DMS53 (cell line): ENCODE results near the gene SLC24A4.

Experiments used
- DNase-seq: peaks from one replicate; lab custom pipeline; 2025; lab: John Stamatoyannopoulos, UW

The SLC24A4 gene

DNA sequence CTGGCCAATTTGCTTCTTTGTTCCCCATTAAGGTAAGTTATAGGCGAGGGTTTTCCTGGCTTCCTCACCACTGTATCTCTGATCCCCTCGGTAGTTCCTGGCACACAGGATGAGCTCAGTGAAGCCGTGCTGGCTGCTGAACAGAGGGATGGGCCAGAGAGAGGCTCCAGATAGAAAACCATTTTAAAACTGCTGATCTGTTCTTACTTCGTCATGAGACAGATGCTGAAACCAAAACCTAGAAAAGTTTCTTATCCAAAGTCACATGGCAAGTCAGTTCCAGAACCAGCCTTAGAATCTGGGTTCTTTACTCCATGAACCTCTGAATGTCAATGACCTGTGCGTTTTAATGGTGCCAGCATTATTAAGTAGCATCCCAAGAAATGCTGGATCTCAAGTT is 114.3 kb downstream of the SLC24A4 start:
- DNase-seq, result no peak

DNA sequence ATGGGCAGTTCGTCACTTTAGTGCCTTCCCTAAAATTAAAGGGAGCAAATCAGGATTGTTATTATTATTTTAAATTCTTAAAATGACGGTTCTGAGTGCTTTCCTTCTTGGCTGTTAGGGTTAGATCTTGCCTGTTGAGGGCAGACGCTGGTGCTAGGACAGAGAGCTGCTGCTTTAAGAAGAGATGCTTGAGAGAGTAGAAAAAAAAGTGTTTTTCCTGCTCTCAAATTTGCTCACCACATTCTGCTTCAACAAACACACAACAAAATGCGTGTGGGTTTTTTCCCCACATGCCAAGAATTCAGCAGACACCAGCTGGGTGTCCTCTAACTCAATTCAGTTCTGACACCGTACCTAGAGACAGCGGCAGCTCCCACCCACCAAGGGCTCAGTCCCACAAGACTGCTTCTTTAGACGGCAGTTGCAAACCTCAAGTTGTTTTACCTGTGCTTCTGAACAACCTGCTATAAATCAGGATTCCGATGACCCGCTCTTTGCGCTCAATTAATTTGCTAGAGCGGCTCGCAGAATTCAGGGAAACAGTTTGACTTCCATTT is 114.8 kb downstream of the SLC24A4 start:
- DNase-seq, result no peak

DNA sequence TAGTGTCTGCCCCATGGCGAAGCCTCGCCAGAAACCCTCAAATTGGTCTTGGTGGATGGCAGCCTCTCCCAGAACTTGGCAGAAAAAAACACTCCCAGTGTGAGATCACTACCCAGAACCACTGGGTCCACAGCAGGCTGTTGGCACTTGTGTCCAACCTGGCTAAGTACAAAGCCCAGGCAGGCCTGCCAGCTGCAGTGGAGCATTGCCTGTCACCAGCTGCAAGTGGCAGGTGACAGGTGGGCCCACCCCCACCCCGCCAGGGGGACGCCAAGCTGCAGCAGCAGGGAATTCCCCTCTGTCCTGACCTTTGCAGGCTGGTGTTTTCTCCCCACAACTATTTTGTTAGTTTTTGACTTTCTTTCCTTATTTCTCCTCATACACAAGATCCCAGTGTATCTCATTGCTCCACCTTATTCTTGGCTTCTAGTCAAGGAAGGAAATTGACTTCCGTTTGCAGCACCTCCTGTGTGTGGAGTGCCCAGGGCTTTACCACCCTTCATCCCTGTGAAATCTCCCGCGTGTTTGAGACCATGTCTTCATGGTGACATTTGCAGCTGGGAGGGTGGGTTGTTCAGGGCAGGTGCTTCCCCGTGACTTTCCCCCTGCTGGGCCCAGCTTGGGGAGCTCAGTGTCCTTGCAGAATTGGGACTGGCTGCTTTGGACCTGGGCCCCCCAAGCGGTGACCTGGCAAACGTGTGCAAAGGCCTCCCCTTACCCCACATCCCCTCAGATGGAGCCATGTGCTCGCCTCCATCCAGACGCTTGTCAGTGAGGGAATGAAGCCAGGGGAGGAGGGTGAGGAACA is 116.8 kb downstream of the SLC24A4 start:
- DNase-seq, result peak; percentile 36

DNA sequence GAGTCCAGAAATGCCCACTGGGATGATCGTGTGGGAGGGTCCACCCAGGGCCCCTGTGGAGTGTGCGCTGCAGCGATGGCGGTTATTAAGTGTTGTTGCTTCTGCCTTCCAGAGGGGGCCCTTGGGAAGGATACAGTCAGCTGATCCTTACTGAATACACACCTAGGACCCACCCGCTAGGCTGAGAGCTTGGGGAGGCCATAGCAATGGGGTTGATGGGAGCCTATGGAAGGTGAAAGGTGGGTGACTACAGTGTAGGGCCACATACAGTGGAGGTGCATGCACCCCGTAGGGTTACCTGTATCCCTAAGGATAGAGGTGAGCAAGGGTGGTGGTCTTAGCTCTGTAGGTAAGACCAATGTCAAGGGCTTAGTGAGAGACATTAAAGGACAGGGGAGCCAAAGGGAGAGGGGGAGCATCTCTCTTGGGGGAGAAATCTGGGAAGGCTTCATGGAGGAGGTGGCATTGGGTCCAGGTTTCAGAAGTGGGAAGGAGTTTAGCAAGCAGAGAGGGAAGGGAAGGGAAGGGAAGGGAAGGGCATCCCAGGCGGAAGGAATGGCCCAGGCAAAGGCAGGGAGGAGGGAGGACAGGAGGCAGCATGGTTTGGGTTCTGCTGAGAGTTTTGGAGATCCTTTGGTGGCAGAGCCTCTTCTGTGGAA is 117.5 kb downstream of the SLC24A4 start:
- DNase-seq, result no peak

DNA sequence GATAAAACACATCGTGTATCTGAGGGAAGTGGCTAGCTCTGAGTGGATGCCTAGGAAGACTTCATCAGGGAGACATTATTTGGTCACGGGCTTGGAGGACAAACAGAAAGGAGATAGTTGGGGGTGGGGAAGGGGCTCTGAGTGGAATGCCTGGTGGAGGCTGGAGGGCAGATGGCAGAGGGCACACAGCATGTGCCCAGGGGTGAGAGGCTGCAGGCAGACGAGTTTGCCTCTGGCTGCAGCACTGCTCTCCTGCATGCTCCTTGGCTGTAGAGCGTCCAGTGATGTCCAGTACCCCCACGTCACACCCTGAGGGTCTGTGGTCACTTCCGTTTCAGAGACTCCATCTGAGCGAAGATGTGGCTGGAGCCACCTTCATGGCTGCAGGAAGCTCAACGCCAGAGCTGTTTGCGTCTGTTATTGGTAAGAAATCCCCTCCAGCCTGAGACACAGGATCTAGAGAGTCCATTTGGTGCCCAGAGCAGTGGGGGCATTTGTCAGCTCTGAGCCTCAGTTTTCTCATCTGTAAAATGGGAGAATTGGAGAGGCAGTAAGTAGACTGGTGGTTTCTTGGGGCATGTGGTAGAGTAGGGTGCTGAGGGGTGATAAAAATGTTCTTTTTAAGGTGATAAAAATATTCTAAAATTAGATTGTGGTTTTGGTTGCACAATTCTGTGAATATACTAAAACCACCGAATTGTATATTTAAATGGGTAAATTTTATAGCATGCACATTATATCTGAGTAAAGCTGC is 119.0 kb downstream of the SLC24A4 start:
- DNase-seq, result no peak

DNA sequence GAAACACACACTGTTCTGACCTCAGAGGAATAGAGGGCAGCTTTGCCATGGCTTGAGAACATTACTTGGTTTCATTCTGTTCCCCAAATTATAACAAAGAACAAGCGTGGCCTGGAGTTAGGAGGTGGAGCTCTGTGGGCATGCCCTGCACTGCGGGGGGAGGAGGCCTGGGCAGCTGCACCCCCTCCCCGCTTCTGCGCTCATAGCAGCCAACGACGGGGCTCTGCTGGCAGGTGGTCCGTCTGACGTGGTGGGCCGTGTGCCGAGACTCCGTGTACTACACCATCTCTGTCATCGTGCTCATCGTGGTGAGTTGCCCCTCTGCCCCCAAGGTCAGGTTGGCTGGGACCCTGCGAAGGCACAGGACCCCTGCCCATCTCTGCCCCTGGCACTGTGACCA is 120.2 kb downstream of the SLC24A4 start:
- no peak for DNase-seq

DNA sequence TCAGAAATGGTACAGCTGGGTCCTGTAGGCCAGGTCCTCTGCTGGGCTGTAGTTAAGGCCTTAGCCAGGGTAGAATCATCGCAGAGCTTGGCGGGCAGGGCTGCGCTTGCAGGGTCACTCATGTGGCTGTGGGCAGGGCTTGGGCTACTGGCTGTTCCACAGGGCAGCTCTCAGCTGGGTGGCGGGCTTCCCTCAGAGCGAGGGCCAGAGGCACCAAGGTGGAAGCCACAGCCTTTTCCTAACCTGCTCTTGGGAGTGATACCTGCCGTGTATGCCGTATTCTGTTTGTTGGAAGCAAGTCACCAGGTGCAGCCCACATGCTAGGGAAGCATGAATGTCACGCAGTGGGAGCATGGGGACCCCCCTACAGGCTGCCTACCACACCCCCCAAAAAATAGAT is 120.8 kb downstream of the SLC24A4 start:
- no peak for DNase-seq

DNA sequence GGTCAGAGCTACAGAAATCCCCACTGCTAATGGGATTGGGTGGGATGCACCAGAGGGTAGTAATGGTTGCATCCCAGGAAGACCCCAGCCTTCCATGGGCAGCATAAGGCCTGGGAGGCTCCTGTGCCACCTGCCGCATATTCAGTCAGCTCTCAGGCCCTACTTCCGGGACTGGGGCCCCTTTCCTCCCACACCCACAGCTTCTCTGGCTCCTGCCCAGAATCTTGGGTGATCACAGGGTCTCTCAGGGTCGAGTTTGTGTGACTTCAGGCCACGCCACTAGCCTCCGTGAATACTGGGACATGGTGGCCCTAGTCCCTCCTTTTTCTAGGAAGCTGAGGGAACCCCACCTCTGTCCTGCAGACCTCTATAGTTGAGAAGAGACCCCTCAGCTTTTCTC is 123.8 kb downstream of the SLC24A4 start:
- DNase-seq, result no peak

DNA sequence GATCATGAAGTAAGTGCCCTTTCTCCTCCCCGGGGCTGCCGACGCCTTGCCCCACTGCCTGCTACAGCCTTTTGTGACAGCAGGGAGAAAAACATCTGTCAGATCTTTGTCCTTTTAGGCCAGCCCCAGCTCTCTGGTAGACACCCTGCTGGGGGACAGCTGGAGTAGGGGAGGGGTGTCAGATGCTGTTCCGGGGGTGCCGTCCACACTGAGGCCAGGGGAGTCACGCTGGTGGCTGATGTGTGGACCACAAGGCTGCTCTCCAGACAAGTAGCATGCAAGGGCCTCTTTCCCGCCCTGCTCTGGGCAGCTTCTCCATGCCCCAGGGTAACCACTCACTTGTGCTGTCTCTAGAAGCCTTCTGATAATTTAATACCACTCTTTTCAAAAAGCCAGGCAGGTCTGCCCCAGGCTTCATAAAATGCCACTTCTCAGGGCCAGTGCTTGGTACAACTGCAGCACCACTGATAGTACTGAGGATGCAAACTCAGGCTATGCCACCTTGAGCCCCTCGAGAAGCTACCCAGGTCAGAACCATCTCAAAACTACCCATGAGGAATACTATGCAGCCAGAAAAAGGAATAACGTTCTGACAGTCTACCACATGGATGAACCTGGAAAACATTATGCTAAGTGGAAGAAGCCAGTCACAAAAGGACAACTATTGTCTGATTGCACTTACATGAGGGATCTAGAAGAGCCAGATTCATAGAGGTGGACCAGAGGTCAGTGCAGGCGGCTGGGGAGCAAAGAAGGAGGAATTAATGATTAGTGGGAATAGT is 124.6 kb downstream of the SLC24A4 start:
- DNase-seq, result no peak

DNA sequence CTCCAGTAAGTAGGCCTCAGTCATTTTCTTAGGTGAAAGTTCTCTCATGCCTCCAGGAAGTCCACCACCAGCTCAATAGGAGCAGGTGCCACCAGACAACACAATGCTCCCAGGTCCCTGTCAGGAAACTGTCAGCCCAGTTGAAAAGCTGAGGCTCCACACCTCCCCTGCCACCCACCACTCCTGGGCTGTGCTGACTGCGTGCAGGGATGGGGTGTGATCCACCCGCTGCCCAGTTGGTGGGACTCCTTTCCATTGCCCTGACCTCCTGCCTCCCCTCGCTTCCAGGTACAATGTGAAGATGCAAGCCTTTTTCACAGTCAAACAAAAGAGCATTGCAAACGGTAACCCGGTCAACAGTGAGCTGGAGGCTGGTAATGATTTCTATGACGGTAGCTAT is 125.8 kb downstream of the SLC24A4 start:
- DNase-seq, result no peak

DNA sequence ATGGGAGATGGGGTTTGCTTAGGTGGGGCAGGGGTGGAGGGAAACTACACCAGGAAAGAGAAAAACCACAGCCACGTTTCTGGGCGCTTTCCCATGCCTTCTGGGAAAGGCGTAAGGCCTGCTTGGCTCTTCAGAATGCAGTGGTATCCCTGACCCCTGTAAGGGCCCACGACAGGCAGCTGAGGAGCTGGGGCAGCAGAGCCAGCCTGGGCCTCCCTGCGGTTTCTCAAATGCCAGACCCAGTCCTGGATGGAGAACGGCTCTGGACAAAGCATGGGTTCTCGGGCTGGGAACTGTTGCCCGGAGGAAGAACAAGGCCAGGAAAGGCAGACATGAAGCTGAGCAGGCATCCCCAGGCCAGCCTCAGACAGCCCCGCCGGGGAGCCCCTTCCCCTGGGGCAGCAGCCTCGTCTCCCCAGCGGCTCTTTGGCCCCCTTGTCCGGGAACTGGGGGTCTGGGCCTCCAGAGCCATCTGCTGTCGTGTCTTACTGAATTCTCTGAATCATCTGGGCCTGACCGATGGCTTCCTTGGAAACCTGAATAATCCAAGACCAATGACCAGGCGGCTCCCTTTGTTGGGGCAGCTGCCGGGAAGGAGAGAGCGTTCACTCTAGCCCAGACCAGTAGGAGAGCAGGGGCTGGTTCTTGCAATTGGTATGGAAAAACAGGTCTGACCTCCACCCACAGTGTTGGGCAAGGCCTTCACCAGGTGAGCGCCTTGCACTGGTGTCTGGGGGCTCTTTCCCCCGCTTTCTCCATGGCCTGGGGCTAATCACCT is 126.6 kb downstream of the SLC24A4 start:
- no peak for DNase-seq

DNA sequence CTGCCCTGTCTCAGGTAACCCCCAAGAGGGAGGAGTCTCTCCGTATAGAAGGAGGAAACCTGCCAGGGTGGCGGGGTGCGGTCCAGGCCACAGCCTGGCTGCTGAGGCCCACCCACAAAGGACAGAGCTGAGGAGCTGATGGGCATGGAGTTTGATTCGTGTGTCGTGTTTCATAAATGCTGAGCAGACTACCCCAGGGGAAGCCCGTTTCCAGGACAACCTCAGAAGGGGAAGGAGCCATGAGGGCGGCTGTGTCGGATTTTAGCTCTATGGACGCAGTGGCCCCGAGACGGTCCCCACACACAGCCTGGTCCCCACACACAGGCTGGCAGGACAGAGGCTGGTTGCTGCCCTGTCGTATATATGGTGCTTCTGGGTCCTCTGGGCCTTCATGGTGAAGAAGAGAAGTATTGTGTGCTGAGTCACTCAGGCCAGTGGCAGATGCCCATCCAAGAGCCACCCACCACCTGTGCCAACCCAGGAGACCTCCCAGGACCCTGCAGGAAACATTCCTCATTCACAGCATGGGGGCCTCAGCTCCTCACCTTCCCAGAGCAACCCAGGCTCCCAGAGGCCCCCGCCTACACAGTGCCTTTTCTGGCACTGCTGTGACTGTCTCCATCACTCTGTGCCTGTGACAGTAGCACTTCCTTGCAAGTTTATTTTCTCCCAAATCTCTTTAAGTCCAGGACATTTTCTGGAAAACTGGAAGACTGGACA is 127.5 kb downstream of the SLC24A4 start:
- DNase-seq, result no peak

DNA sequence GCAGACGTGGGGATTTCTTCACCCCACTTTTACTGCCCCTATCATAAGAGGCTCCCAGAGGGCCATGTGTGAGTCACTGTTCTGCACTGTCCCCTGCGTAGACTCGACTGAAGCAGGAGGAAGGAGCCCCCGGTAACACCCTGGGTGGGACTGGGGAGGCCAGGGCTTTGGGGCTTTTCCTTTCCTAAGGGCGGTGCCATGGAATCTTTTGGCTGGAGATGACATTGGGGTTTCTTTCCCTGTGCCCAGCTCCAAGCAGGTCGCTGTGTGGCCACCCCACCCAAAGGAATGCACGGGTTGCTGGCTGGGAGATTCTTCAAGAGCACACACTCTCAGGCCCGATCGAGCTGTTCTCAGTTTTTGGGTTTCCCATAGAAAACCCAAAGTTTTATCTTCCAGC is 128.3 kb downstream of the SLC24A4 start:
- DNase-seq, result no peak

DNA sequence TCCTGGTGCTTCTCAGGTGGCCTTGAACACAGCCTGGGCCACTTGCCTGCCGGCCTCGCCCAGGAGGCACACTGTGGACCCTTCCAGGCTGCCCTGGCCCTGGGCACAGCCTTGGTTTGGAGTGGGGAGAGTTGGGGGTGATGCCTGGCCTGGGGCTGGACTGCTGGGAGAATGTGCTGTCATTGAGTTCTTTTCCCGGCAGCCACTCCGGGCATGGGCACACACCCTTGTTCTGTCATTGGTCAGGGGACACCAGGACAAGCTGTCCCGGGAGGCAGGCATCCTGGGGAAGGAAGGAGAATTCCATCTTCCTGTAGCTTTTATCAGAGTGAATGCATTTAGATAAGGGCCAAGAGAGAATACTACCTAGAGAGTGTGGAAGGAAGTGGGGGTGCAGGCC is 128.8 kb downstream of the SLC24A4 start:
- DNase-seq, result no peak

DNA sequence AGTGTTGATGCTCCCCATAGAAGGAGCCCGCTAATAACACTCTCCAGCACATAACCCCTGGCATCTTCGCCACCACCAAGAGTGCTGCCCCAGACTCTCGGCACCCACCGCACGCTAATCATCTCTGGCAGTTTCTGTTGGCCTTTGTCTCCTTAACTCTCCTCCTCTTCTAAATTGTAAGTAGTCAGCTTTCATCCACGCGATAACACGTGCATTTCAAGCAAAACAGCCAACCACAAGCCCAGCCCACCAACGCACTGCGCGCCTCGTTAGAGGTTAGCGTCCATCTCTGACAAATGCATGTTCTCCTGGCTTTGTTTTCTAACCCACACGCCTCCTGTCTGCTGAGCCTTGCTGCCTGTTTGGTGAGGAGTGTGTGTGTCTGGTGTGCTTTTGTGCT is 129.5 kb downstream of the SLC24A4 start:
- DNase-seq, result no peak

DNA sequence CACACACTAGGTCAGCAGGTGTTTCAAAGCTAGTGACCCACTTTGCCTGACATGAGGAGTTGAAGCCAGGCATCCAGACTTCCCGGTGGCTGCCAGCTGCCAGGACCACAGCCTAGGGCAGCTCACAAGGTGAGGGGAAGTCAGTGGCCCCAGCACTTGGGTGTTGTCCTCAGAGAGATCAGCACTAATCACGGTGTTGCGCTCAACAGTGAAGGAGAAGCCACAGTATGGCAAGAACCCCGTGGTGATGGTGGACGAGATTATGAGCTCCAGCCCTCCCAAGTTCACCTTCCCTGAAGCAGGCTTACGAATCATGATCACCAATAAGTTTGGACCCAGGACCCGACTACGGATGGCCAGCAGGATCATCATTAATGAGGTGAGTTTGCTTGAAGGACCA is 130.7 kb downstream of the SLC24A4 start:
- DNase-seq, result no peak

DNA sequence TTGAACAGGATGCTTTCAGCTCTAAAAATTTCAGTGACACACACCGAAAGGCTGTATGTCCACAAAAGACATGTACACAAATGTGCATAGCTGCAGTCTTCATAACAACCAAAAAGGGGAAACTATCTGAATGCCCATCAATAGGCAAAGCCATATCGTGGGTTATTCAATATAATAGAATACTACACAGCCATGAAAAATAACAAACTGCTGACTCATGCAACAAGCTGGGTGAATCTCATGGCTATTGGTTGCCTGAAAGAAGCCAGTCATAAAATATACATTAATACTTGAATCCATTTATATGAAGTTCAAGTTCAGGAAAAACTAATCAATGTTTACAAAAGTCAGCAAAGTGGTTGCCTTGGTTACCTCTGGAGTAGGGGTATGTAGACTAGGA is 132.3 kb downstream of the SLC24A4 start:
- DNase-seq, result no peak

DNA sequence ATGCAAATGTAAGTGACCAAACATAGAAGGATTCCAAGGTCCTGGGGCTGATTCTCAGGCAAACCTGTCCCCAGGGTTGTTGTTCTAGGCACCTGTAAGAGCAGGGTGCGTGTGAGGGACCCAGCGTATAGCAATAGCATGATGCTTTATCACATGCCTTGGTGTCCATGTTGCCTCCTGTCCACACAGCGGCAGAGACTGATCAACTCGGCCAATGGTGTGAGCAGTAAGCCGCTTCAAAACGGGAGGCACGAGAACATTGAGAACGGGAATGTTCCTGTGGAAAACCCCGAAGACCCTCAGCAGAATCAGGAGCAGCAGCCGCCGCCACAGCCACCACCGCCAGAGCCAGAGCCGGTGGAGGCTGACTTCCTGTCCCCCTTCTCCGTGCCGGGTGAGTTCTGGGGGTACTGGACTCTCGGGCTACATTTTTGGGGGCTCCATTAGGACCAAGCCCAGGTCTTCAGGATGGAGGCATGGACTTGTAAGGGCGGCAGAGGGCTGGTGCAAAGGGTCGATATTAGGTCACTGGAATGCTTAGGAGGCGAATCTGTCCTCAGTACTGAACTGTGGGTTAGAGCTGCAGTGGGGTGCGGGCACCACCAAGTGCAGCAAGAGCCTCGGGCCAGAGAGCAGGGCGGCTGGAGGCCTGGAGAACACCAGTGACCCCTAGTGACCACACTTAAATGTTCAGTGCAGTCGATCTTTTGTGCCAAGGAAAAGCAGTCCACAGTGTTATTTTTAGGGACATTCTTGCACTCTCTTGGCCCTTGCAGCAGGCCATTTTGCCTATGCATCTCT is 133.4 kb downstream of the SLC24A4 start:
- peak; percentile 84 for DNase-seq

DNA sequence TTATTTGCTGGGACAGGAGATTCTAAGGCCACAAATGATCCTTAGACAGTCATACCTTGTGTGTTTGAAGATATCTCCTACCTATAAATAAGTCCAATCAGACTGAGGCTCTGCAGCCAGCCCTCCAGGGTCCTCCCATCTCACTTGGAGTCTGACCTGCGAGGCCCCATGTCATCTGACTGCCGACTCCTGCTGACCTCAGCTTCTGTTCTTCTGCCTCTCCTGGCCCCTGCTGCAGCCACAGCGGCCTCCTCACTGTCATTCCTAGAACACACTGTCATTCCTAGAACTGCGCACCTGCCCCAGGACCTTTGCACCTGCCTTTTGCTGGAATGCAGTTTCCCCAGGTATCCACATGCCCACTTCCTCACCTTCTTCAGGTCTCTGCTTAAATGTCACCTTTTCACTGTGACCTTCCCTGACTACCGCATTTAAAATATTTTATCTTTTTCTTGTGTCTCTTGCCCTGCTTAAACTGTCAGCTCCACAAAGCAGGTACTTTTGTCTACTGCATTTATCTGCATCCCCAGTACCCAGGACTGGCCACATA is 134.1 kb downstream of the SLC24A4 start:
- DNase-seq, result no peak
